MCF 10A (cell line): ENCODE results near the gene ARPC5L. TPM values are rescaled to one million over a fixed set of nuclear protein-coding genes. Genes with fewer than 3 reads are reported as not detected.
A peak's percentile ranks its signal among the peaks of the same experiment; 100 is the strongest.

Experiments used
- BruUV-seq: library from RNA; stranded (reverse); fragments of 400-500 nt; replicated peaks from 2 replicates; lab custom pipeline; 2021; lab: Mats Ljungman, UMichigan
- CTCF ChIA-PET: fragments of 300-600 bp; sonication (Branson Sonifier 250); formaldehyde crosslinking; extraction: SDS; loops from one replicate; lab custom pipeline; 2021; ENCODE audit warnings: antibody characterized with exemption, inconsistent platforms; lab: Yijun Ruan, JAX
- POLR2A ChIA-PET: fragments of 300-600, 350-650 bp; sonication (Branson Sonifier 250); formaldehyde crosslinking; extraction: SDS; loops from one replicate; lab custom pipeline; 2020; ENCODE audit warnings: antibody characterized with exemption, inconsistent platforms; lab: Yijun Ruan, JAX
- DNase-seq: peaks from one replicate; pipeline ENCODE4 v3.0.0-alpha.2; 2018; ENCODE audit not compliant: unreplicated experiment
- H3K27ac Mint-ChIP-seq: one replicate; pipeline ENCODE4 v1.8.0; 2022; ENCODE audit warnings: mild to moderate bottlenecking, low read depth, mixed read lengths; ENCODE audit not compliant: unreplicated experiment
- H3K27me3 Mint-ChIP-seq: one replicate; pipeline ENCODE4 v1.8.0; 2022; ENCODE audit warnings: mixed read lengths; ENCODE audit not compliant: insufficient read depth, unreplicated experiment
- H3K36me3 Mint-ChIP-seq: one replicate; pipeline ENCODE4 v1.8.0; 2022; ENCODE audit warnings: mild to moderate bottlenecking, moderate library complexity, mixed read lengths; ENCODE audit not compliant: insufficient read depth, unreplicated experiment
- H3K4me1 Mint-ChIP-seq: one replicate; pipeline ENCODE4 v1.8.0; 2022; ENCODE audit warnings: mixed read lengths; ENCODE audit not compliant: insufficient read depth, unreplicated experiment
- H3K4me3 Mint-ChIP-seq: one replicate; pipeline ENCODE4 v1.8.0; 2022; ENCODE audit warnings: mild to moderate bottlenecking, moderate library complexity, mixed read lengths; ENCODE audit not compliant: unreplicated experiment
- H3K9me3 Mint-ChIP-seq: one replicate; pipeline ENCODE4 v1.8.0; 2022; ENCODE audit warnings: mixed read lengths; ENCODE audit not compliant: unreplicated experiment
- intact Hi-C: fragments of 100-400 bp; cut with micrococcal nuclease; formaldehyde crosslinking; loops from 2 replicates; pipeline ENCODE4 v1.14.1; 2022
- total RNA-seq: library from RNA; stranded (reverse); gene quantifications from 2 replicates; pipeline ENCODE4 v1.2.3, GENCODE V29; 2022
- TF ChIP-seq, protein P1 (sequence below): fragments of 200-600 bp; IDR thresholded peaks from one replicate; pipeline ENCODE4 v1.8.0; 2022; ENCODE audit warnings: antibody characterized with exemption, mild to moderate bottlenecking; ENCODE audit not compliant: unreplicated experiment

Gene ARPC5L
- total RNA-seq, 1 experiment from 2014 or later = 72.5 TPM

DNA sequence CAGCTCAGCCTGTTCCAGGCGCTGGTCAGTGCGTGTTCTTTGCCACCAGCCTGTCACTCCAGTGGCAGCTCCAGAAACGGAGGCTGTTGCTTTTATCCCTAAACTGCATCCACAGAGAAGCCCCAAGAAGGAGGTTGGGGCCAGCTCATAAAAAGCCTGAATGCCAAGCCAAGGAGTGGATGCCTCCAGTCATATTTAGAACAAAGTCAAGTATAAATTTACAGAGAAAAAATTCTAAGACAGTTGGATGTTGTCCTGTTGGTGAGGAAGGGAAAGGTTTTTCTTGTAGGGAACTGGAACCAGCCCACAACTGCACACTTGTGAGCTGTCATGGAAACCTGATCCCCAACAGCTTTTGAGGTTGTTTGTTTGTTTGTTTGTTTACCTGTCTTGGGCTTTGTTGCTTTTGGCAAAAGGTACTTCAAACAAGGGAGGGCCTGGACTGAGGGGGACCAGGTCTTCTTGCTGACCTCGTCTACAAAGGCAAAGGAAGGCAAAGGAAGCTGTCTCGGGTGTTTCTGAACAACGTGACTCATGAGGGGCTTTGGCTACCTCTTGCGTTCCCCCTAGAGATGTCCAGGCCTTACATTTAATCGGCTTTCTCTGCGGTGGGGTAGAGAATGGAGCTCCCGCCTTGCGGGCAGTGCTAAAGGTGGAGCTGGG, 48.3 kb upstream of the ARPC5L start:
- ChIA-PET POLR2A (interaction anchor here (0.7 to 2.9 kb wide), 11 partner anchors 13 to 56 kb away, joined by 3 to 11 read pairs (median 4); partner anchors contain the start of genes NR6A1, RPL35 and WDR38), CTCF (interaction anchor here (0.6 to 10.1 kb wide), 8 partner anchors 10 to 47 kb away, joined by 3 to 112 read pairs (median 4); partner anchors contain the start of genes NR6A1, OLFML2A and WDR38)
- TF ChIP-seq, protein P1, sequence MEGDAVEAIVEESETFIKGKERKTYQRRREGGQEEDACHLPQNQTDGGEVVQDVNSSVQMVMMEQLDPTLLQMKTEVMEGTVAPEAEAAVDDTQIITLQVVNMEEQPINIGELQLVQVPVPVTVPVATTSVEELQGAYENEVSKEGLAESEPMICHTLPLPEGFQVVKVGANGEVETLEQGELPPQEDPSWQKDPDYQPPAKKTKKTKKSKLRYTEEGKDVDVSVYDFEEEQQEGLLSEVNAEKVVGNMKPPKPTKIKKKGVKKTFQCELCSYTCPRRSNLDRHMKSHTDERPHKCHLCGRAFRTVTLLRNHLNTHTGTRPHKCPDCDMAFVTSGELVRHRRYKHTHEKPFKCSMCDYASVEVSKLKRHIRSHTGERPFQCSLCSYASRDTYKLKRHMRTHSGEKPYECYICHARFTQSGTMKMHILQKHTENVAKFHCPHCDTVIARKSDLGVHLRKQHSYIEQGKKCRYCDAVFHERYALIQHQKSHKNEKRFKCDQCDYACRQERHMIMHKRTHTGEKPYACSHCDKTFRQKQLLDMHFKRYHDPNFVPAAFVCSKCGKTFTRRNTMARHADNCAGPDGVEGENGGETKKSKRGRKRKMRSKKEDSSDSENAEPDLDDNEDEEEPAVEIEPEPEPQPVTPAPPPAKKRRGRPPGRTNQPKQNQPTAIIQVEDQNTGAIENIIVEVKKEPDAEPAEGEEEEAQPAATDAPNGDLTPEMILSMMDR = no peak
- Mint-ChIP-seq H3K27ac (peak overlapping the region; percentile 46), H3K27me3 (no peaks in the 10 kb centered on the region), H3K9me3 (no peaks in the 10 kb centered on the region), H3K4me1 (peaks cover 41% of the 10 kb centered on the region), H3K36me3 (no peaks in the 10 kb centered on the region), H3K4me3 (no peak overlapping the region)
- BruUV-seq = no TSS peak
- DNase-seq = no peak
- intact Hi-C loops = loop anchor here (5.0 kb wide), 1 partner anchor 39 kb away; the partner anchor contains the start of gene WDR38

DNA sequence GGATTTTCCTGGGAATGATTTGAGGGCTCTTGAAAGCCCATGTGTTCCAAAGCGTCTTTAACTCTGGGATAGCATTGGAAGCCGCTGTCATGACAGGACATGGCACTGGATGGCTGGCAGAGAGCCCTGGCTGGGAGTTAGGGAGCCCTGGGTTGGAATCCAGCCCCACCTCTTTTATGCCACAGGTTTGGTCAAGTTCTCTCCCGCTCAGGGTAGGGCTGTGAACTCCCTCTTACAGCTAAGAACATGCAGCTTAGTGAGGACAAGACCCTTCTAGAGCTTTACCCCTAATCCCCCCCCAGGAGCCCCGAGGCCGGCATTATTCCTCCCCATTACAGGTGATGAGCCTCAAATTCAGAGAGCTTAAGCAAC, 47.8 kb upstream of the ARPC5L start:
- H3K4me3 Mint-ChIP-seq = no peak overlapping the region
- ChIA-PET POLR2A (interaction anchor here (0.5 to 2.9 kb wide), 11 partner anchors 14 to 172 kb away, joined by 3 to 11 read pairs (median 4); partner anchors contain the start of genes RPL35 and WDR38), CTCF (interaction anchor here (0.6 to 10.1 kb wide), 8 partner anchors 10 to 61 kb away, joined by 3 to 112 read pairs (median 4); partner anchors contain the start of genes NR6A1, OLFML2A and WDR38)
- intact Hi-C loops = loop anchor here (5.0 kb wide), 1 partner anchor 38 kb away; the partner anchor contains the start of gene WDR38
- H3K27ac Mint-ChIP-seq = peak overlapping the region; percentile 9
- TF ChIP-seq, protein P1 = no peak
- H3K36me3 Mint-ChIP-seq = no peaks in the 10 kb centered on the region
- H3K4me1 Mint-ChIP-seq = peaks cover 41% of the 10 kb centered on the region
- DNase-seq = peak; percentile 55
- H3K27me3 Mint-ChIP-seq = no peaks in the 10 kb centered on the region
- no TSS peak for BruUV-seq
- H3K9me3 Mint-ChIP-seq = no peaks in the 10 kb centered on the region

DNA sequence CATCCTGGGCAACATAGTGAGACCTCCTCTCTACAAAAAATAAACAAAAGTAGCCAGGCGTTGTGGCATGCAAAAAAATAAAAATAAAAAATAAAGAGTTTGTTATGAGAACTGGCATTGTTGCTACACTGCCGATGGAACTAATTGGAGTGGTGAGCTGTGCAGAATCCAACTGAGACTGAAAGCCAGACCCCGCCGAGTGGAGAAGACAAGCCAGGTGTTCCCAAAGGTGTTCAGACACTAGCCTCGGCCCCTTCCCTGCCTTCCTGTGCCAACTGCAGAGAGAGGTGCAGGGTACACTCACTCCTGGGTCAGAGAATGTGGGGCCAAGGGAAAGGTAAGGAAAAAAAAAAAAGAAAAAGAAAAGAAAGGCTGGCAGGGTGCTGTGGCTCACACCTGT, 46.3 kb upstream of the ARPC5L start:
- BruUV-seq = no TSS peak
- Mint-ChIP-seq H3K4me1 (peaks cover 38% of the 10 kb centered on the region), H3K4me3 (no peak overlapping the region), H3K27me3 (no peaks in the 10 kb centered on the region), H3K9me3 (no peaks in the 10 kb centered on the region), H3K27ac (no peak overlapping the region), H3K36me3 (no peaks in the 10 kb centered on the region)
- POLR2A ChIA-PET = interaction anchor here (0.6 kb wide), 1 partner anchor 34 kb away, joined by 6 read pairs; no protein-coding TSS in a partner anchor
- CTCF ChIA-PET = interaction anchor here (0.7 to 10.1 kb wide), 2 partner anchors 41 to 429 kb away, joined by 3 to 112 read pairs; partner anchors contain the start of genes NR6A1 and OLFML2A
- no peak for DNase-seq
- intact Hi-C loops = no loop called here
- TF ChIP-seq, protein P1 = no peak
